D721Med (cell line): Measurements from ENCODE around the gene LIAS.
A peak's percentile ranks its signal among the peaks of the same experiment; 100 is the strongest.

ENCODE experiments used
- DNase-seq: peaks from one replicate; pipeline ENCODE4 v3.0.0; 2011; ENCODE audit warnings: low spot score; ENCODE audit not compliant: insufficient read length
- FAIRE-seq: peaks from 2 replicates; lab custom pipeline; 2011; peaks lifted over from hg19 to GRCh38; lab: Jason Lieb, UNC
- CTCF ChIP-seq: IDR thresholded peaks from 2 replicates; pipeline ENCODE4 v1.5.1; 2012; ENCODE audit warnings: mild to moderate bottlenecking, control low read depth; ENCODE audit not compliant: insufficient read depth; ENCODE audit errors: missing control alignments

Gene LIAS

GRCh38 chr4:39526765-39527295 is 68.0 kb downstream of the LIAS start:
- DNase-seq (no peak), FAIRE-seq (no peak)
- no peak for TF ChIP-seq CTCF

GRCh38 chr4:39527296-39528060 is 68.6 kb downstream of the LIAS start, which contains the start of gene UGDH:
UGDH (minus strand) TSS chr4:39527439; CDS start chr4:39521512, 5,927 bp downstream.
- no peak for TF ChIP-seq CTCF
- FAIRE-seq (no peak), DNase-seq (peak; percentile 85)

- no peak for DNase-seq
- no peak for FAIRE-seq
- TF ChIP-seq CTCF, result no peak
Observed at GRCh38 chr4:39528061-39528465, 69.2 kb downstream of the LIAS start.
